ENCODE data around the gene DTX1. TPM values are rescaled to one million over a fixed set of nuclear protein-coding genes. Genes with fewer than 3 reads are reported as not detected.
A peak's percentile ranks its signal among the peaks of the same experiment; 100 is the strongest.

The DTX1 gene
- total RNA-seq, 1 donor from 2014 or later: 79.4 TPM

DNA sequence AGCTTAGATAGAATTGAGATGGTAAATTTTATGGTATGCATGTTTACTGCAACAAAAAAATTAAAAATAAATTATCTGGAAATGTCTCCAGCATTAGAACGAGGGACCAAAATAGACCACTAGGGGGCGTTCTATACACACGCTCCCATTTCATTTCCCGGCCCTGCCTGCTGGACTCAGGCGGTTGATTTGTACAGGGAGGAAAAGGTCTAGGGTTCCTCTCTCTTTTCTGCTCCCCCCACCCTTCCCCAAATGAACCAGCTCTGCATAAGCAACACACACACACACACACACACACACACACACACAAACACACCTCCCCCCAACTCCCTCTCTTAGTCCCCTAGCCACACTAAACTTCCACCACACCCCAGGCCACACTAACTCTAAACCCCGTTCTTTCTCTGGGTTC is 7.8 kb upstream of the DTX1 start:
- Mint-ChIP-seq H3K4me3 (no peak overlapping the region), H3K27me3 (no peaks in the 10 kb centered on the region), H3K9me3 (no peaks in the 10 kb centered on the region), H3K36me3 (ENCODE audit: low read depth) (no peaks in the 10 kb centered on the region), H3K27ac (peak overlapping the region; percentile 75), H3K4me1 (peaks cover 50% of the 10 kb centered on the region)
- ATAC-seq (ENCODE audit: low read depth) (peak; percentile 43), DNase-seq (no peak)
- POLR2A ChIA-PET: interaction anchor here (0.6 to 6.7 kb wide), 11 partner anchors 15 to 125 kb away, joined by 3 to 73 read pairs (median 4); no protein-coding TSS in a partner anchor
- CTCF ChIA-PET: interaction anchor here (0.6 to 8.0 kb wide), 22 partner anchors 9 to 133 kb away, joined by 3 to 85 read pairs (median 6); partner anchors contain the start of gene CFAP73
- TF ChIP-seq, protein P1, sequence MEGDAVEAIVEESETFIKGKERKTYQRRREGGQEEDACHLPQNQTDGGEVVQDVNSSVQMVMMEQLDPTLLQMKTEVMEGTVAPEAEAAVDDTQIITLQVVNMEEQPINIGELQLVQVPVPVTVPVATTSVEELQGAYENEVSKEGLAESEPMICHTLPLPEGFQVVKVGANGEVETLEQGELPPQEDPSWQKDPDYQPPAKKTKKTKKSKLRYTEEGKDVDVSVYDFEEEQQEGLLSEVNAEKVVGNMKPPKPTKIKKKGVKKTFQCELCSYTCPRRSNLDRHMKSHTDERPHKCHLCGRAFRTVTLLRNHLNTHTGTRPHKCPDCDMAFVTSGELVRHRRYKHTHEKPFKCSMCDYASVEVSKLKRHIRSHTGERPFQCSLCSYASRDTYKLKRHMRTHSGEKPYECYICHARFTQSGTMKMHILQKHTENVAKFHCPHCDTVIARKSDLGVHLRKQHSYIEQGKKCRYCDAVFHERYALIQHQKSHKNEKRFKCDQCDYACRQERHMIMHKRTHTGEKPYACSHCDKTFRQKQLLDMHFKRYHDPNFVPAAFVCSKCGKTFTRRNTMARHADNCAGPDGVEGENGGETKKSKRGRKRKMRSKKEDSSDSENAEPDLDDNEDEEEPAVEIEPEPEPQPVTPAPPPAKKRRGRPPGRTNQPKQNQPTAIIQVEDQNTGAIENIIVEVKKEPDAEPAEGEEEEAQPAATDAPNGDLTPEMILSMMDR (IDR thresholded peaks at IDR 0.05): no peak
- intact Hi-C loops (cut with micrococcal nuclease): loop anchor here (1.0 kb wide), 4 partner anchors 44 to 126 kb away; no protein-coding TSS in a partner anchor

DNA sequence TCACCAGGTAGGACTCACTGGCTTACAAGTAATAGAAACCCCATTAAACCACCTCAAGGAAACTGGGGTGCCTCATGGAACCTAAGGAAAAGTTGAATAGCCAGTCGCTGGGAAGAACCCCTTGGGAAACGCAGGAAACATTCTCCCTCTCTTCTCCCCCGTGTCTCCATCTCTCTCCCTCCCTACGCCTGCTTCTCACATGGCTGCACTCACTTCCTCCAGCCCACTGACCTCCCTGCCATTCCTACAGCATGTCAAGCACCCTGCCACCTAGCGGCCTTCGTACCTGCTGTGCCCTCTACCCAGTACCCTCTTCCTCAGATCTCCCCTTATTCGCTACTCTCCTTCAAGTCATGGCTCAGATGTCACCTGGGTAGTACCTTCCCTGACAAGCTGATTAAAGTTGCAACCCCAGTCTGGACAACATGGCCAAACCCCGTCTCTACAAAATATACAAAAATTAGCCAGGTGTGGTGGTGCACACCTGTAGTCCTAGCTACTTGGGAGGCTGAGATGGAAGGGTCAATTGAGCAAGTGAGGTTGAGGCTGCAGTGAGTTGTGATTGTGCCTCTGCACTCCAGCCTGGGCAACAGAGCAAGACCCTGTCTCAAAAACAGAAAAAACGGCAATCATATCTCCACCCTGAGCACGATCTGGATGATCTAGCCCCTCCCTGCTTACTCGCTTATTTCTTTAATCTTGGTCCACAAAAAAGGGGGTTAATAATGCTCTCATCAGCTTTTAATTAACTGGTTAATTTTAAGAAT is 6.4 kb upstream of the DTX1 start:
- peak overlapping the region; percentile 29 for H3K4me3 Mint-ChIP-seq
- POLR2A ChIA-PET: interaction anchor here (0.6 to 6.7 kb wide), 18 partner anchors 13 to 180 kb away, joined by 3 to 73 read pairs (median 6); partner anchors contain the start of gene DDX54
- H3K27me3 Mint-ChIP-seq: no peaks in the 10 kb centered on the region
- H3K27ac Mint-ChIP-seq: peak overlapping the region; percentile 75
- TF ChIP-seq, protein P1 (IDR thresholded peaks at IDR 0.05): no peak
- H3K9me3 Mint-ChIP-seq: no peaks in the 10 kb centered on the region
- H3K36me3 Mint-ChIP-seq (ENCODE audit: low read depth): no peaks in the 10 kb centered on the region
- CTCF ChIA-PET: interaction anchor here (0.7 to 8.0 kb wide), 15 partner anchors 11 to 124 kb away, joined by 3 to 85 read pairs (median 10); no protein-coding TSS in a partner anchor
- ATAC-seq (ENCODE audit: low read depth): peak; percentile 45
- intact Hi-C loops (cut with micrococcal nuclease): loop anchor here (1.0 to 5.0 kb wide), 2 partner anchors 25 to 182 kb away; no protein-coding TSS in a partner anchor
- DNase-seq: no peak
- peaks cover 62% of the 10 kb centered on the region for H3K4me1 Mint-ChIP-seq

GRCh38 chr12:113050795-113051194 is 5.7 kb upstream of the DTX1 start:
- ATAC-seq (ENCODE audit: low read depth): peak; percentile 76
- Mint-ChIP-seq H3K27ac (peak overlapping the region; percentile 75), H3K4me3 (peak overlapping the region; percentile 55), H3K4me1 (peaks cover 66% of the 10 kb centered on the region), H3K9me3 (no peaks in the 10 kb centered on the region), H3K27me3 (no peaks in the 10 kb centered on the region), H3K36me3 (ENCODE audit: low read depth) (no peaks in the 10 kb centered on the region)
- TF ChIP-seq, protein P1 (IDR thresholded peaks at IDR 0.05): no peak
- POLR2A ChIA-PET: interaction anchor here (0.6 to 6.7 kb wide), 18 partner anchors 13 to 307 kb away, joined by 3 to 73 read pairs (median 5); partner anchors contain the start of genes DDX54 and OAS2
- no peak for DNase-seq
- intact Hi-C loops (cut with micrococcal nuclease): loop anchor here (1.0 to 5.0 kb wide), 3 partner anchors 12 to 182 kb away; no protein-coding TSS in a partner anchor
- CTCF ChIA-PET: interaction anchor here (0.7 to 8.0 kb wide), 13 partner anchors 11 to 124 kb away, joined by 3 to 85 read pairs (median 4); no protein-coding TSS in a partner anchor

- peaks cover 73% of the 10 kb centered on the region for H3K4me1 Mint-ChIP-seq
- CTCF ChIA-PET: interaction anchor here (0.9 to 8.0 kb wide), 5 partner anchors 10 to 48 kb away, joined by 3 to 85 read pairs (median 31); no protein-coding TSS in a partner anchor
- TF ChIP-seq, protein P1 (IDR thresholded peaks at IDR 0.05): no peak
- no peaks in the 10 kb centered on the region for H3K36me3 Mint-ChIP-seq (ENCODE audit: low read depth)
- H3K27me3 Mint-ChIP-seq: no peaks in the 10 kb centered on the region
- ATAC-seq (ENCODE audit: low read depth): no peak
- no peak for DNase-seq
- H3K9me3 Mint-ChIP-seq: no peaks in the 10 kb centered on the region
- peak overlapping the region; percentile 68 for H3K27ac Mint-ChIP-seq
- H3K4me3 Mint-ChIP-seq: peak overlapping the region; percentile 4
- POLR2A ChIA-PET: interaction anchor here (1.3 to 6.7 kb wide), 6 partner anchors 12 to 41 kb away, joined by 3 to 73 read pairs (median 9); no protein-coding TSS in a partner anchor
- intact Hi-C loops (cut with micrococcal nuclease): loop anchor here (1.0 to 5.0 kb wide), 2 partner anchors 11 to 181 kb away; no protein-coding TSS in a partner anchor
These were observed 4.8 kb upstream of the DTX1 start for GRCh38 chr12:113051759-113052158.

Measured in activated B cell treated with CpG ODN at 0.5 μM for 24 hours (primary cell).